ENCODE measurements around the gene ZNF749.

- TF ChIP-seq CTCF (IDR thresholded peaks at IDR 0.05) (peak in 1 of 6 experiments; percentile 24), POLR2A (IDR thresholded peaks at IDR 0.05) (peak in 1 of 2 donors; percentile 86)
Observed at GRCh38 chr19:57487477-57488298, 52.6 kb downstream of the ZNF749 start, which contains the start of gene ZNF419.

All from thyroid gland (tissue), 4 donors.